Activated T-helper 1 cell treated with anti-CD3 and anti-CD28 coated beads, Interleukin-2, amount 50 U/mL, for 16 hours (primary cell): Measurements from ENCODE around the gene CLDN14.

Experiments used
- DNase-seq, 2 donors: peaks; one replicate each; pipeline ENCODE4 v3.0.0-alpha.2; 2020; ENCODE audit warnings: low read depth in 1 of 2, low spot score in 1 of 2

CLDN14 gene

GRCh38 chr21:36434144-36434543 lies 45.8 kb downstream of the CLDN14 start:
- DNase-seq, result no peak

DNA sequence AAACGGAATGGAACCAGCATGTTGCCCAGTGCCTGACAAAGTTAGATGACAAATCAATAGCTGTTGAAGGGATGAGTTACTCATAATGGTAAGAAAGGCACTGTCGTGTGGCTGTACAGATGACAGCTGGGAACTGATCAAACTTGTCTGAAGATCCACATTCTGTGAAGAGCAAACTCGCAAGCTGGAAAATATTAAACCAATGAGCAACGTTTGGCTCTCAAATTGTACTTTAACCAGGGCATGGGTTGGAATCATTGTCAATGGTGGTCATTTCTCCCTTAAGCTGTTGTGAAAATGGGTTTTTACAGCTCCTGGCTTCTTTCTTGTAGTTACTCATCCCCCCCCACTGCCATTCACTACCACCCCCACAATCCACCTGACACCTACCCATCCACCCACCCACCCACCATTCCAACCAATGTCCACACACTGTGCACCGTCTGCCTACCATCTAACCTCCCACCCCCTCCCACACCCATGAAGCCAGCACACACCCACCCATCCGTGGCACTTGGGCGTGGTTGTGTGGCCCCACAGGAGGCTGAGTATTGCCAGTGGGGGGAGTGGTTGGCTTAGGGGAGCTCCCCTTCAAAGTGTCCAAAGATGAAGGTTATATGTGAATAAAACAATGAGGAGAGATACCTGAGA lies 46.7 kb downstream of the CLDN14 start:
- DNase-seq, result no peak

GRCh38 chr21:36431252-36431651 lies 48.7 kb downstream of the CLDN14 start:
- no peak for DNase-seq

GRCh38 chr21:36430841-36431240 lies 49.1 kb downstream of the CLDN14 start:
- DNase-seq, result no peak

GRCh38 chr21:36429947-36430546 lies 49.9 kb downstream of the CLDN14 start:
- peak; percentile 34 to 51 for DNase-seq

GRCh38 chr21:36428761-36429432 lies 51.0 kb downstream of the CLDN14 start:
- DNase-seq, result no peak

DNA sequence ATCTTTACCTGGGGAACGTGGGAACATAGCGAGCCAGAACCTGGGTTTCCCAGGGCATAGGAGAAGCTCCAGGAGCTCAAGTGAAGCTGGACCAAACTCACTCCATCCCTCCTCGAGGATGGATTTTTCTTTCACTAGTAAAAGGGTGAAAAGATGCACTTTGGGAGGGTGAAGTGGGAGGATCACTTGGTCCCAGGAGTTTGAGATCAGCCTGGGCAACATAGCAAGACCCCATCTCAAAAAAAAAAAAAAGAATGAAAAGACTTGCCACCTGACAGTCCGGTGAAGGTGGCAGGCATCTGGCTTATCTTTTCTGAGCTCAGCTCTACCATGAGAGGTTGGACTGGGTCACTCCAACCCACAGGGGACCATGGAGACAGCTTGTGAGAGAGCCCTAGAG lies 52.4 kb downstream of the CLDN14 start:
- DNase-seq, result no peak

- no peak for DNase-seq
These were observed 54.6 kb downstream of the CLDN14 start for GRCh38 chr21:36425286-36425685.

GRCh38 chr21:36424592-36424991 lies 55.3 kb downstream of the CLDN14 start:
- DNase-seq, result no peak

DNA sequence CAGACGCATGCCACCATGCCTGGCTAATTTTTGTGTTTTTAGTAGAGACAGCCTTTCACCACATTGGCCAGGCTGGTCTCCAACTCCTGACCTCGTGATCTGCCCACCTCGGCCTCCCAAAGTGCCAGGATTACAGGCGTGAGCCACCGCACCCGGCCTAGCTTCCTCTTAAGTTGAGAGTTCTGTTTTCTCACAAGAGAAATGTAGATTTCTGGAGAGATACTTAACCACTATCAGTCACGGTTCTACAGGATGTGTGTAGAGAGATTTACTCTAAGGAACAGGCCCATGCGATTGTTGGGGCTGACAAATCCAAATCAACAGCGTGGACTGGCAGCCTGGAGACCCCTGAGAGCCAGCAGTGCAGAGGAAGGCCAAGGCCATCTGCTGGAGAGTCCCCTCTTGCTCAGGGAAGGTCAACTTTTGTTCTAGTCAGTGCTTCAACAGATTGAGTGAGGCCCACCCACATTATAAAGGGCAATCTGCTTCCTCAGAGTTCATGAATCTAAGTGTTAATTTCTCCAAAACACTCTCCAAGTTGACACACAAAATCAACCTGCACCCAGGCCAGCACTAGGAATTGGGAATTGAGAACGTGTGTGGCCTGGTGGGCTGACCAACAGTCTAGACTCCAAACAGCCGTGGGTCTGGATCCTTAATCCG lies 56.0 kb downstream of the CLDN14 start:
- no peak for DNase-seq

- DNase-seq, result no peak
These were observed 57.4 kb downstream of the CLDN14 start for GRCh38 chr21:36422279-36423098.

DNA sequence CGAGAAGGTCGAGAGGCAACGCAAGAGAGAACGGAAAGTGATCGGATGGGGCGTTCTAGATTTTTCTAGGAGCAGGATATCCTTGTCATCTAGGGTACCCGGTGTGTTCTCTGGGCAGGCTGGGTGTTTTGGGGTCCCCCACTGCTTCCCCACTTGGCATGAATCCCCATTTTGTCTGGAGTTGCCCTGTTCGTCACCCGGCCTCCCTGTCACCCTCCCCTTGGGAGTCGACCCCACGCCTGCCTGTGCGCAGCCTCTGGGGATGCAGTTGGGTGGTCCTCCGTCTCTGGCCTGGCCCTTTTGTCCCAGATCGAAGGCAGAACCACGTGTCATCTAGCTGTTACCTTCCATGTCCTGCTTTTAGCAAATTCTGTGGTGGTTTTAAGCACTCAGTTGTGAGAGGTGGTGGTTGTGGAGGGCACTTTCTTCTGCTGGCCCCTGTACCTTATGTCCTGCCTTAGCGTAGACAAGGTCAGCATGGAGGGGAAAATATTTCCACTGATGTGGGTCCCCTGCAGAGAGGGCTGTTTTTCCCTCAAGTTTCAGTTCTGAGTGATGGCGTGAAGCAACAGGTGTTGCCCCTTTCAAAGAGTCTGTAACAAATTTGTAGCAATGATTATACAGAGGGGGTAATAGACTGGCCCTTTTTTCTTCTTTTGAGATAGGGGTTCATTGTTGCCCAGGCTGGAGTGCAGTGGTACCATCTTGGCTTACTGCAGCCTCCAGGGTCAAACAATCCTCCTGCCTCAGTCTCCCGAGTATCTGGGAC lies 59.2 kb downstream of the CLDN14 start:
- DNase-seq, result no peak

- no peak for DNase-seq
These were observed 59.9 kb downstream of the CLDN14 start for GRCh38 chr21:36419996-36420395.

GRCh38 chr21:36419241-36419640 lies 60.7 kb downstream of the CLDN14 start:
- no peak for DNase-seq

DNA sequence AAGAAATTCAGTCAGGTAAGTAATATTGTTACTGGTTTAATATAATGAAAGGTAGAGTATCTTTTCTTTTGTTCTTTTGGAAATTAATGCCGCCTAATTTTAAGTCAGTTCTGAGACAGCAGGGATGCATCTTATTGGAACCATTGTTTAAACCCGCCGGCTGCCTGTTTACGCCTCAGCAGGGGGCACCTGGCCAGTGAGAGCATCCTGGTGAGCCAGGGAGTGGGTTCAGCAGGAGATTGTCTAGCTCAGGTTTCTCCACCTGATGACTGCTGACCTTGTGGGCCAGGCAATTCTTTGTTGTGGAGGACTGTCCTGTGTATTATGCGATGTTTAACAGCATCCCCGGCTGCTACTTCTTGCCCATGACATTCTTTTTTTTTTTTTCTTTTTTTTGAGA lies 64.5 kb downstream of the CLDN14 start:
- DNase-seq, result no peak

GRCh38 chr21:36412916-36413315 lies 67.0 kb downstream of the CLDN14 start:
- no peak for DNase-seq

DNA sequence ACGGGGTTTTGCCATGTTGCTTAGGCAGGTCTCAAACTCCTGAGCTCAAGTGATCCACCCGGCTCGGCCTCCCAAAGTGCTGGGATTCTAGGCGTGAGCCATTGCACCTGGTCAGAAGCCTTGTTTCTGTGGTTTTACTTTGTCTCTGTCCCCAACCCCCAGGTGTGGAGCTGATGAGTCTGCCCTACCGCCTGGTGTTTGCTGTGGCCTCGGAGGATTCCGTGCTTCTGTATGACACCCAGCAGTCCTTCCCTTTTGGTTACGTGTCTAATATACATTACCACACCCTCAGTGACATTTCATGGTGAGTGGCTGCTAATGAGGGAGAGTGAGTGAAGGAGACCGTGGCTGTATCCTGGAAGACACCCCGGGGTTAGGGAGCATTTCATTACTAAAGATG lies 68.6 kb downstream of the CLDN14 start:
- no peak for DNase-seq
